Activated CD4-positive, alpha-beta T cell treated with anti-CD3 and anti-CD28 coated beads, Interleukin-2, Interleukin-6, amounts not matched to agents 100 ng/mL and 50 ng/mL, durations not matched to agents 16 hours and 8 hours (primary cell): ENCODE measurements around the gene UBE2I.

Experiments
- DNase-seq: peaks from one replicate; pipeline ENCODE4 v3.0.0-alpha.2; 2020

The UBE2I gene

DNA sequence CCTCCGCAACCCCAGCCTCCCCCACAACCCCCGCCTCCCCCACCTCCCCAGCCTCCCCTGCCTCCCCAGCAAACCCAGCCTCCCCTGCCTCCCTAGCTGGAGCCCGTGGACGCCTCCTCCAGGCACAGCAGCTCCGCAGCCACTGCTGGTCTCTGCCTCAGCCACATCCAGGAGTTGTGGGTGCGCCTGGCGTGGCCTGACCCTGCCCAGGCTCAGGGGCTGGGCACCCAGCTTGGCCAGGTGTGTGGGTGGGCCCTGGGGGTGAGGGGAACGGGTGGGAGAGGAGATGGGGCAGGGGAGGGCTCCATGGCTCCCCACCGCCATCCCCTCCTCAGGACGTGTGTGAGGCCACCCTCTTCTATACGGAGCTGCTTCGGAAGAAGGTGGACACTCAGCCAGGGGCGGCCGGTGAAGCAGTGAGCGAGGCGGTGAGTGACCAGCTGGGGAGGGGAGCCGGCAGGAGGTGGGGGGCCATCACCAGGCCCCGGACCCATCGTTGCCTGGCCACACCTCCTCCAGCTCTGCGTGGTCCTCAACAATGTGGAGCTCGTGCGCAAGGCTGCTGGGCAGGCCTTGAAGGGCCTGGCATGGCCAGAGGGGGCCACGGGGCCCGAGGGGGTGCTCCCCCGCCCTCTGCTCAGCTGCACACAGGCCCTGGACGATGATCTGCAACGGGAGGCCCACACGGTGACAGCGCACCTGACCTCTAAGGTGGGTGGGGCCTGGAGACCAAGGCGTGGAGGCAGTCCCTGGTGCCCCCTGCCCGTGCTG is 36.4 kb downstream of the UBE2I start:
- no peak for DNase-seq

DNA sequence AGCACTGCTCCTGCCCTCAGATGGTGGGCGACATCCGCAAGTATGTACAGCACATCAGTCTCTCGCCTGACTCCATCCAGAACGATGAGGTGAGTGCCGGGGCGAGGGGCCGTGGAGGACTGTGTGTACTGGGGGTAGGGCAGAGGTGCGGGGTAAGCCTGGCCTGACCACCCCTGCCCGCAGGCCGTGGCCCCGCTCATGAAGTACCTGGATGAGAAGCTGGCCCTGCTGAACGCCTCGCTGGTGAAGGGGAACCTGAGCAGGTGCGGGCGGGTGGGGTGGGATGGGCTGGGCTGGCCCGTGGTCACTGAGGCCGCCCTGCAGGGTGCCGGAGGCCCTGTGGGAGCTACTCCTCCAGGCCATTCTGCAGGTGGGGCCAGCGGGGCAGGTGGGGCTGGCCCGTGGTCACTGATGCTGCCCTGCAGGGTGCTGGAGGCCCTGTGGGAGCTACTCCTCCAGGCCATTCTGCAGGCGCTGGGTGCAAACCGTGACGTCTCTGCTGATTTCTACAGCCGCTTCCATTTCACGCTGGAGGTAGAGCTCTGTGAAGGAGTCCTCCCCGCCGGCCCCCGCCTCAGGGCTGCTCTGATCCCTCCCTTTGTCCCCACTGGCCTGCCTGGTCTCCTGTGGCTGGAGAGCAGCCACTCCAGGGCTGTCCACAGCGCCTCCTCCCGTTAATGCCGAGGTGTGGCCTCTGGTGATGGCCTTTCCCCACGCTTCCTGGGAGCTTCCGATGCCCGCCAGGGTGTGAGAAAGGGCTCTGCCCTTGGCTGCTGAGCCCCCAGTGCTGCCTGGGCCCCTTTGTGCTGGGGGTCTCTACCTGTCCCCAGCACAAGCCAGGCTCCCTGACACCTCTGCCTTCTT is 37.2 kb downstream of the UBE2I start:
- no peak for DNase-seq

DNA sequence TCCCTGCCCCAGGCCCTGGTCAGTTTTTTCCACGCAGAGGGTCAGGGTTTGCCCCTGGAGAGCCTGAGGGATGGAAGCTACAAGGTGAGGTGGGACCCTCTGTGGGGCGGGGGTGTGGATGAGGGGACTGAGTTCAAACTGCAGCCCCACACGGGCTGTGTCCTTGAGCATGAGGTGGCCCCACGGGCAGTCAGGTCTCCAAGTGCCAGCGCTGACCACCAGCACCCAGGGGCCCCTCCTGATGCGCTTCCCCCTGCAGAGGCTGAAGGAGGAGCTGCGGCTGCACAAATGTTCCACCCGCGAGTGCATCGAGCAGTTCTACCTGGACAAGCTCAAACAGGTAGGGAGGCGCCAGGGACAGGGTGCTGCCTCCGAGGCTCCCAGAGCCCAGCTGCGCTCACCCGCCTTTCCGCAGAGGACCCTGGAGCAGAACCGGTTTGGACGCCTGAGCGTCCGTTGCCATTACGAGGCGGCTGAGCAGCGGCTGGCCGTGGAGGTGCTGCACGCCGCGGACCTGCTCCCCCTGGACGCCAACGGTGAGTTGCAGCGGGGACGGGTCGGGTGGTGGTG is 37.9 kb downstream of the UBE2I start:
- no peak for DNase-seq

DNA sequence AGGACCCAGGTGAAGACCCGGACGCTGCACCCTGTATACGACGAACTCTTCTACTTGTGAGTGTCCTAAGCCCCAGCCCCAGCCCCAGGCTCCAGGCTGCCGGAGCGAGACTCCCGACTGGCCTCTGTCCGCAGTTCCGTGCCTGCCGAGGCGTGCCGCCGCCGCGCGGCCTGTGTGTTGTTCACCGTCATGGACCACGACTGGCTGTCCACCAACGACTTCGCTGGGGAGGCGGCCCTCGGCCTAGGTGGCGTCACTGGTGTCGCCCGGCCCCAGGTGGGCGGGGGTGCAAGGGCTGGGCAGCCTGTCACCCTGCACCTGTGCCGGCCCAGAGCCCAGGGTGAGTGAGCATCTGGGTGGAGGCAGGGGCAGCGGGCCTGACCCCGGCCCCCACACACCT is 38.5 kb downstream of the UBE2I start:
- no peak for DNase-seq

DNA sequence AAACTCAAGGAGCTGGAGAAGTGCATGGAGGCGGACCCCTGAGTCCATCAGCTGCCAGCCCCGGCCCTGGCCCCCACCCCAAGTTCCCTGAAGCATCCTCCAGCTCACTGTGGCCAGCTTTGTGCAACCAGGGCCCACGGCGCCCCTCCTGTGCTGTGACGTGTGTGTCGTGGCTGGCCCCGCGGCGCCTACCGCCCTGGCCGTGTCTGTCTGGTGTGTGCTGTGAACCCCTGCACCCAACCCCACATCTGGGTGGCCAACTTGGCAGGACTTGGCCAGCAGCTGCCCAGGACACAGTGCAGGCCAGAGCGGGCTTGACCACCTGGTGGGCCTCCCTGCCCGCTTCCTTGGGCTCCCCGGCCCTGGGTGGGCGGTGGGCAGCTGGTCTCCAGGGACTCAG is 39.0 kb downstream of the UBE2I start:
- DNase-seq: no peak

DNA sequence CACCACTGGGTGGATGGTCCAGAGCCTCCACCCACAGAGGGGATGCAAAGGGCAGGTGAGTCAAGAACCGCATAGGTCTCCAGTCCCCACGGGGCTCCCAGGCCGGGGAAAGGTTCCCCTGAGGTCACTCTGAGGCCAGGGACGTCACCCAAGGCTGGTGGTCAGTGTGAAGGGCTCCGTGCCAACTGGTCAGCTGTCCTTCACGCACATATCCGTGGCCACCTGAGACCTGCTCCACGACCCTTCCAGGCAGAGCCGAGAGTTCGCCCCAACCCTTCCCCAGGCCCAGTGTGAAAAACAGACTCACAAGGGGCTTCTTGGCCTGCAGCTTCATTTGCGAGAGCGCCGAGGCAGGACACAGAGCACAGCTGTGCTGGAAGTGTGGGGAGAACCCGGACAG is 39.5 kb downstream of the UBE2I start:
- no peak for DNase-seq

DNA sequence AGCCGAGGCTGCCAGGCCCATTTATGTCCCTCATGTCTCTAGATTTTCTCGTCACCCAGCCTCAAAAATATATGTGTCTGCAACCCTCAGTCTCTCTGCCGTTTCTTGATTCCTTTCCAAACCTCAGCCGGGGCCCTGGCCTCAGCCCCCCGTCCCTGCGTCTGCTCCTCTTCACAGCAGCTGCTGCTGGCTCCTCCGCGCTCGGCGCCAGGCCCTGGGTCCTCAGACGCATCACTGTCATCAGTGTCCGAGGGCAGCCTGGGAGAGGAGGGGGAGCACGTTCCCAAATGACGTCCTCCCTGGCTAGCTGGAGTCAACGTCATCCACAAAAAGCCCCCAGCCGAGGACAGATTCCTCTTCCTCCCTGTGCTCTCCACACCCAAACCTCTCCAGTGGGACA is 39.9 kb downstream of the UBE2I start:
- no peak for DNase-seq

DNA sequence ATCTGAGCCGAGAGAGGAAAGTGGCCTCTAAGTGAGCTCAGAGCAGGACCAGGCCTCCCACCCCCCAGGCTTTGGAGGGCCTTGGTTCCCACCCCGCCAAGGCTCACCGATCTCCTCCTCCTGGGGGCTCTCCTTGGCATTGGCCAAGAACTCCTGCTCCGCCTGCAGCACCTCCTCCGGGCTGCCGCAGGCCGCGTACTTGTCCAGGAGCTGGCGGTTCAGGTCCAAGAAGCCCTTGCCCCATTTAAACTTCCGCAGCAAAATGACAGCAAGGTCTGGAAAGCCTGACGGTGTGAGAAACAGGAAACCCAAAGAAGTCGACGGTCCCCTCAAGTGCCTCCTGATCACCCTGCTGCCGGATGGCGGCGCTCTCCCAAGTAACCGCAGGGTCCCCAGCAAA is 40.5 kb downstream of the UBE2I start:
- no peak for DNase-seq

DNA sequence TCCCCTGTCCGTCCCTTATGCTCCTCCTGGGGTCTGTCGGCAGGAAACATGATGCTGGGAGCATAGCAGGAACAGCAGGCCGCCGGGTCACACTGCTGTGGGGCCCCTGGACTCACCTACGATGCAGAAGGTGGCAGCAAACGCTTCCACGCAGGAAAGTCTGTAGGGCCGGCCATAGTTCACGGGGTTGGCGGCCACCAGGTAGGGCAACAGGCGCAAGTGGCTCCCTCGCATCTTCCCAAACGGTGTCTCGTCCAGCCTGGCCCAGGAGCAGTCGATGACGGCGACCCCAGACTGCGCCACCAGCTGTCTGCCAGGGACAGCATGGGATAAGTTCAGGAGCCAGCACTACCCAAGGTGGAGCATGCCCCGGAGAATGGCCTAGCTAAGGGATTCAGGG is 41.3 kb downstream of the UBE2I start:
- DNase-seq: no peak

DNA sequence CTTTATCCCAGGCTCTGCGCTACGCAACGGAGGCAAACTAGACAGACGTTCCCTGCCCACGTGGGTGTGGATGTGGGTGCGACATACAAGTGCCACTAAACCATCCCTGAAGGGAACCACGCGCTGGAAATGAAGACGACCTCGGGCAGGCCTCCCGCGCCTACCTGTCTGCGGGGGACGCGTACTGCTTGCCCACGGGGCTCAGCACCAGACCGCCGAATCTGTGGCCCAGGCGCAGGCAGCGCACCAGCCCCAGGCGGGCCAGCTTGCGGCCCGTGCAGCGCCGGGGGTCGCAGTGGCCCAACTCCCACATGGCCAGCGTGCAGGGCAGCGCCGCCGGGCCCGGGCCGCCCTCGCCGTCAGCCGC is 41.8 kb downstream of the UBE2I start:
- DNase-seq: no peak

DNA sequence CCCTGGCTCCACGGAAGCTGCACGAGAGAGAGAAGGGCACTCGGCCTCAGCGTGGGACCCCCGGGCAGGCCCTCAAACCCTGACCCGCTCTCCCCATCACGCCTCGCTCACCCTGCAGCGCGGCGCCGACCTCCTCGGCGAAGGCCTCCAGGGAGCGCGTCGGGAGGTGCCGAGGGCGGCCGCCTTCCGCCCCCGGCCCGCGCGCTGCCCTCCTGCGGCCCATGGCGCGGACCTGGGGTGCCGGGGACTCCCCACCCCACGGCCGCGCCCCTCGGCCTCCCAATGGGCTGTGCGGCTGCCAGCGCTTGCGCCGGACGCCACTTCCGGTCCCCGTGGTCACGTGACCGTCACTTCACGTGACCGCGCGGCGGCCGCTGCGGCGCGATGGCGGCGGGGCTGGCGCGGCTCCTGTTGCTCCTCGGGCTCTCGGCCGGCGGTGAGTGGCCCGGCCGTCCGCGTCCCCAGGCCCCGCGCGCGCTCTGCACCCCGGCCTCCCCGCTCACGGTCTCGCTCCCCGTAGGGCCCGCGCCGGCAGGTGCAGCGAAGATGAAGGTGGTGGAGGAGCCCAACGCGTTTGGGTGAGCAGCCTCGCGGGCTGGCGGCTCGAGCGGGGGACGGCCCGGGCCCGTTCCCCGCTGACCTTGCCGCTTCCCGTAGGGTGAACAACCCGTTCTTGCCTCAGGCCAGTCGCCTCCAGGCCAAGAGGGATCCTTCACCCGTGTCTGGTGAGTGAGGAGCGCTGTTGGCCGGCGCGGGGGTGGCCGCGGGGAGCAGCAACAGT is 42.3 kb downstream of the UBE2I start, which contains the start of the genes GNPTG and TSR3:
GNPTG (plus strand) TSS at position 350 of the 781 bp plus-strand sequence; CDS start at position 385, 35 bp downstream.
TSR3 (minus strand) TSS at position 297 of the 781 bp plus-strand sequence; CDS start at position 223, 74 bp downstream.
- DNase-seq: peak; percentile 92

DNA sequence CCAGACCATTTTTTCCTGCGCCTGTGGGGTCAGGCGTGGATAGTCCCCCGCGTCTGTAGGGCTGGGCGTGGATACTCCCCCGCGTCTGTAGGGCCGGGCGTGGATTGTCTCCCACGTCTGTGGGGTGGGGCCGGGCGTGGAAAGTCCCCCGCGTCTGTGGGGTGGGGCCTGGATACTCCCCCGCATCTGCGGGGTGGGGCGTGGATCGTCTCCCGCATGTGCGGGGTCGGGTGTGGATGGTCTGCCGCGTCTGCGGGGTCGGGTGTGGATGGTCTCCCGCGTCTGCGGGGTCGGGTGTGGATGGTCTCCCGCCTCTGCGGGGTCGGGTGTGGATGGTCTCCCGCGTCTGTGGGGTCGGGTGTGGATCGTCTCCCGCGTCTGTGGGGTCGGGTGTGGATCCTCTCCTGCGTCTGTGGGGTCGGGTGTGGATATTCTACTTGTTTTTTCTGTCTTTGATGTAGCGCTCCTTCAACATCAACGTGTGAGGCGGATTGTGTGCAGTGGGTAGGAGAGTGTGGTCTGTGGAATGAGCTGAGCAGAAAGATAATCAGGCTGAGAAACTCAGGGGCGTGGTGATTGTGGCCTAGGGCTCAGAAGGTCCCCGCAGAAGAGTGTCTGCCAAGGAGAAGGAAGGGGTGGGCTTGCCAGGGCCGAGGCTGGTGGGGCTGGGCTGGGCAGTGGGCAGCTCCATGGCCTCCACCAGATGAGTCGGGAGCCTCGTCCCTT is 45.5 kb downstream of the UBE2I start:
- DNase-seq: no peak

DNA sequence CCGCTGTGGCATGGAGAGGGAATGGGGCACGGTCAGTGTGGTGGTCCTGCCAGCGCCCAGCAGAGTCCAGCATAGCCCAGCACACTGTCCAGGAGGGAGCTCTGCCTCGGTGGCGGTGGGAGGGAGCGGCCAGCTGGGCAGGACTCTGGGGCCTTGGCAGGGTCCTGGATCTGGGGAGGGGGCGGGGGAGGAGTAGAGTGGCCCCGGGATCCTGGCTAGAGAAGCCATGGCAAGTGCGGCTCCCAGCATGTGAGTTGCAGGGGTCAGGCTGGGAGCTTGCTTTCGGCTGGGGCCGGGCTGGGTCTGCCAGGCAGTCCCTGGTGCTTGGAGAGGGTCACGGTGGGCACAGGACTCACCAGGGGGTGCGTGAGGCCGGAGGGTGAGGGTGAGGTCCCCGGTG is 46.2 kb downstream of the UBE2I start:
- no peak for DNase-seq

DNA sequence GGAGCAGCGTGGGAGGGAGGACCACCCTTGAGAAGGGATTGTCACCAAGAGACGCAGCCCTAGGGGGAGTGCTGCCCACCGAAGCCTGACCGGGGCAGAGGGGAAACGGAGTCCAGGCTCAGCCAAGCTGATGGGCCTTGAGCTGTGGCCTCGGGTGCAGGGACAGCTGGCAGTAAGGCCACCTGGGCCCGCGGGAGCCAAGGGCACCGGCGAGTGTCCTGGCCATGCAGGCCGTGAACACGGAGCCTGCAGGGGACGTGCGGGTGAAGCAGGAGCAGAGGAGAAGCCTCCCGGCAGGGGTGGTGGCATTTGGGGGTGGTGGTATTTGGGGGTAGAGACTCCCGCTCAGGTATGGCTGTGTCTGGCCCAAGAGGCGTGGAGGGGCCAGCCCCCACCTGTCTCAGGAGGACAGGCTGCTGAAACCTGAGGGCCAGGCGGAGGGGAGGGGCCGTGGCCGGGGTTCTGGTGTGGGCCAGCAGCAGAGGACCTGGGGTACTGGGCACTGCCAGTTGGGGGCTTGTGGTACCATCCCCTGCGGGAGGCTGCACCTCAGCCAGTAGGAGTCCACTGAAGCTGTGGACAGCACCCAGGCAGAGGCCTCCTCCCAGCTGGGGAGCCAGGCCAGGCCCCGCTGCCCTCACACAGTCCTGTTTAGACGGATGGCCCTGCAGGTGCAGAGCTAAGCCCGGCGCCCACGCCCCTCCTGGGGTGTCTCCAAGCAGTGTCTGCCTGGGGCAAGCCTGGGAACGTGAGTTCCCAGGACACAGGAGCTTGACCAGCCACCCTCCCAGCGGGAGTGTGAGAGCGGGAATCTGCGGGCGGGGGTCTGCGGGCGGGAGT is 46.8 kb downstream of the UBE2I start:
- DNase-seq: no peak

DNA sequence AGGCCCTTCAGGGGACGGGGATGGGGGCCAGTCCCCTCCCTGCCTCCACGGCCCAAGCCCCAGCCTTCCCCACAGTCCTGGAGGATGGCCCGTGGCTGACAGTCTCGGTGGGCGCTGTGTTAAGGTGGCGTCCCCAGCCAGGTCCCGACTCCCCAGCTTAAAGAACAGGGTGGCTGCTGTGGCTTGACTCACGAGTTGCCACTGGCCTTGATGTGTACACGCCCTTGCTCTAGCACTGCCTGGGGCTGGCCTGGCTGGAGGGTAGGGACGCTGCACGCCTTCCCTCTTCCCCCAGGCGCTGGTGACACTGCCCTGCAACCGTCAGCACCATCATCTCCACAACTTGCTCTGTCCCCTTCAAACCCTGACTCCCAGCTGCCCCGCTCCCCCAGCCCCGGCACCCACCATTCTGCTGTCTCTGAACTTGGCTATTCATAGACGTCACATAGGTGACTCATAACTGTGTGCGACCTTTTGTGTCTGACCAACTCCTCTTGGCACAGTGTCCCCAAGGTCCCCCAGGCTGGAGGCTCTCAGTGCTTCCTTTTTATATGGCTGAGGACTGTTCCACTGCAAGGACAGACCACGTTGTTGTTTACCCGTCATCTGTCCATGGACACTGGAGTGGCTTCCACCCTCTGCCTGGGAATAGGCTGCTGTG is 48.6 kb downstream of the UBE2I start:
- no peak for DNase-seq

DNA sequence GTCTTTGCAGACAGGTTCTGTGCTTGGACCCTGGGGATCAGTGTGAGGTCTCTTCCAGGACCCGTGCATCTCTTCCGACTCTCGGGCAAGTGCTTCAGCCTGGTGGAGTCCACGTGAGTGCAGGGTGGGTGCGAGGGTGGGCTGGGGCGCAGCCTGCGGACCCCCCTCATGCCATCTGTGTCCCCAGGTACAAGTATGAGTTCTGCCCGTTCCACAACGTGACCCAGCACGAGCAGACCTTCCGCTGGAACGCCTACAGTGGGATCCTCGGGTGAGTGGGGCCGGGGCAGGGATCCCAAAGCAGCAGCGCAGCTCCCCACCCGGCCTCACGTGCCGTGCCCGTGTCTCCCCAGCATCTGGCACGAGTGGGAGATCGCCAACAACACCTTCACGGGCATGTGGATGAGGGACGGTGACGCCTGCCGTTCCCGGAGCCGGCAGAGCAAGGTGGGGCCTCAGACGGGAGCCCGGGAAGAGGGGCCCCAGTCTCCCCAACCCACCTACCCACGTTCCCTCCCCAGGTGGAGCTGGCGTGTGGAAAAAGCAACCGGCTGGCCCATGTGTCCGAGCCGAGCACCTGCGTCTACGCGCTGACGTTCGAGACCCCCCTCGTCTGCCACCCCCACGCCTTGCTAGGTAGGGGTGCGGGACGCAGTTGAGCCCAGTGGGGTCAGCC is 52.4 kb downstream of the UBE2I start:
- DNase-seq: no peak

DNA sequence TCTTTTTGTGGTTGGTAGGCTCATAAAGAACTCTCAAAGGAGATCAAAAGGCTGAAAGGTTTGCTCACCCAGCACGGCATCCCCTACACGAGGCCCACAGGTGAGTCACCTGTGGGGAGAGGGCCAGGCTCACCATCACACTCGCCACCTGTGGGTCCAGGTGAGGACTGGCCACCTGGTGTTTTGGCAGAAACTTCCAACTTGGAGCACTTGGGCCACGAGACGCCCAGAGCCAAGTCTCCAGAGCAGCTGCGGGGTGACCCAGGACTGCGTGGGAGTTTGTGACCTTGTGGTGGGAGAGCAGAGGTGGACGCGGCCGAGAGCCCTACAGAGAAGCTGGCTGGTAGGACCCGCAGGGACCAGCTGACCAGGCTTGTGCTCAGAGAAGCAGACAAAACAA is 53.4 kb downstream of the UBE2I start:
- no peak for DNase-seq

DNA sequence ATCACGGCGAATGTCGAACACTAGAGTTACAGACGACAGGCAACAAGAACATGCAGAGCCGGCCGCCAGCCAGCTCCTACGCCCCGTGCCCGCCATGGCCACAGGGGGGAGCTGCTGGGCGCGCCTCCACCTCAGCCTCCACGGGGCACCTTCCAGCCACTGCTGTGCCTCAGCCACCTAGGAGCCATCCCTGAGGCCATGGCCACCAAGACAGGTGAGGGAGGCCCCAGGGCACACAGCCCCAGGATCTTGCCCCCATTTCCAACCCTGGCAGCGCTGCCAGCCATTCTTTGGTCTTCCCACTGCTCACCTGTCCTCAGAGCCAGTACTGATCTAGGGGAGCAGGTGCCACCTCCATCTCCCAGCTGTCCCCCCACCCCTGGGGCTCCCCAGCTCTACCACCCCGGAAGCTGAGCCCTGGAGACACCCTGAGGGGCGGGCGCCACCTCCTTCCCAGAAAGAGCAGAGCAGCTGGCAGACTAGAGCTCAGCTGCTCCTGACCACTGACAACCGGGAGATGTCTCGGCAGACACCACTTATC is 54.1 kb downstream of the UBE2I start:
- peak; percentile 77 for DNase-seq

DNA sequence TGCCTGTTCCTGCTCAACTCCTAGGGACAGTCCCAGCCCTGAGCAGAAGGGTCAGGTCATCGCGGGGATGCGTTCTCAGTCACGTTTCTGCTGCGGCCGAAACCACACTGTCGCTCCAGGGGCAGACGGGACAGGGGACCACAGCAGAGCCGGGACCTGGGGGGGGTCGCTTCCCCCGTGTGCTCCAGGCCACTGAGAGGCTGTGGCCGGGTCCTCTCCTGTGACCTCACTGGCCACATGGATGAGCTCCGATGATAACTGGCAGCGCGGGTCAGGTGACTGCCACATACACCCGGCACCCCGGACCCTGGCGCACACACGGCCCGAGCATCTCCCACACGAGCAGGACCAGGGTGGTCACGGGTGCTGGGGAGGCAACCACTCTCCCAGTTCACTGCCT is 55.1 kb downstream of the UBE2I start:
- DNase-seq: no peak
